ENCODE results near the gene SERPINI1. TPM values are rescaled to one million over a fixed set of nuclear protein-coding genes. Genes with fewer than 3 reads are reported as not detected.

The SERPINI1 gene
- total and polyA plus RNA-seq, 9 of the 15 experiments (the other 6 are each of a cell fraction or from before 2014, with no cell fraction given), result 1.6 to 9.9 (median 3.5) TPM

GRCh38 chr3:167735233-167736138 is at the start of gene SERPINI1 (continued):
- no peak for TF ChIP-seq ZNF609 (CRISPR knock-in tag; IDR thresholded peaks at IDR 0.05; ENCODE audit: borderline replicate concordance)
- TF ChIP-seq BRD4 (IDR thresholded peaks at IDR 0.05), result no peak
- TF ChIP-seq EWSR1 (IDR thresholded peaks at IDR 0.05; ENCODE audit: borderline replicate concordance, low read depth, partially characterized antibody), result no peak
- TF ChIP-seq HOXB6 (CRISPR knock-in tag; IDR thresholded peaks at IDR 0.05; ENCODE audit: borderline replicate concordance), result no peak
- TF ChIP-seq RBM15 (IDR thresholded peaks at IDR 0.05; ENCODE audit: insufficient read depth, low read length), result no peak
- TF ChIP-seq MLX (CRISPR knock-in tag; conservative IDR thresholded peaks at IDR 0.05), result no peak
- TF ChIP-seq SREBF1 (IDR thresholded peaks at IDR 0.05; ENCODE audit: borderline replicate concordance, low read depth, low read length), result no peak
- TF ChIP-seq XRCC4 (IDR thresholded peaks at IDR 0.05; ENCODE audit: extremely low read depth, insufficient read depth, insufficient read length), result no peak
- no peak for TF ChIP-seq TSHZ1 (CRISPR knock-in tag; IDR thresholded peaks at IDR 0.05)
- TF ChIP-seq USF2 (CRISPR knock-in tag; IDR thresholded peaks at IDR 0.05), result no peak
- no peak for TF ChIP-seq SRSF3 (IDR thresholded peaks at IDR 0.05; ENCODE audit: insufficient read depth, low read length)
- TF ChIP-seq, protein P1, sequence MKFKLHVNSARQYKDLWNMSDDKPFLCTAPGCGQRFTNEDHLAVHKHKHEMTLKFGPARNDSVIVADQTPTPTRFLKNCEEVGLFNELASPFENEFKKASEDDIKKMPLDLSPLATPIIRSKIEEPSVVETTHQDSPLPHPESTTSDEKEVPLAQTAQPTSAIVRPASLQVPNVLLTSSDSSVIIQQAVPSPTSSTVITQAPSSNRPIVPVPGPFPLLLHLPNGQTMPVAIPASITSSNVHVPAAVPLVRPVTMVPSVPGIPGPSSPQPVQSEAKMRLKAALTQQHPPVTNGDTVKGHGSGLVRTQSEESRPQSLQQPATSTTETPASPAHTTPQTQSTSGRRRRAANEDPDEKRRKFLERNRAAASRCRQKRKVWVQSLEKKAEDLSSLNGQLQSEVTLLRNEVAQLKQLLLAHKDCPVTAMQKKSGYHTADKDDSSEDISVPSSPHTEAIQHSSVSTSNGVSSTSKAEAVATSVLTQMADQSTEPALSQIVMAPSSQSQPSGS (CRISPR knock-in tag; IDR thresholded peaks at IDR 0.05), result no peak
- no peak for TF ChIP-seq RBM22 (IDR thresholded peaks at IDR 0.05; ENCODE audit: low read depth, low read length, poor library complexity, severe bottlenecking)
- no peak for TF ChIP-seq NCOA1 (IDR thresholded peaks at IDR 0.05; ENCODE audit: low read depth)

All from K562 (cell line).